T-helper 2 cell treated with Interferon-gamma antibody and Interleukin-4, amounts not matched to agents 5 μg/mL and 100 μg/mL, for 36 hours (primary cell): ENCODE data around the gene NGRN.
"Not testable (repeated sequence)": the region's sequence is repeated elsewhere in the genome, so short reads cannot be mapped to it uniquely, and the experiment has no call there.

Experiments used
- DNase-seq: peaks from one replicate; pipeline ENCODE4 v3.0.0; 2021; ENCODE audit warnings: low spot score
- H3K27ac Mint-ChIP-seq: one replicate; pipeline ENCODE4 v1.8.0; 2021; ENCODE audit warnings: mild to moderate bottlenecking, mixed read lengths
- H3K27me3 Mint-ChIP-seq: one replicate; pipeline ENCODE4 v1.8.0; 2021; ENCODE audit warnings: low read depth, mixed read lengths
- H3K36me3 Mint-ChIP-seq: one replicate; pipeline ENCODE4 v1.8.0; 2021; ENCODE audit warnings: low read depth, mixed read lengths
- H3K4me1 Mint-ChIP-seq: one replicate; pipeline ENCODE4 v1.8.0; 2021; ENCODE audit warnings: low read depth, mixed read lengths
- H3K4me3 Mint-ChIP-seq: one replicate; pipeline ENCODE4 v1.8.0; 2022; ENCODE audit warnings: mild to moderate bottlenecking, moderate library complexity, mixed read lengths
- H3K9me3 Mint-ChIP-seq: one replicate; pipeline ENCODE4 v1.8.0; 2021; ENCODE audit warnings: mixed read lengths

NGRN gene

DNA sequence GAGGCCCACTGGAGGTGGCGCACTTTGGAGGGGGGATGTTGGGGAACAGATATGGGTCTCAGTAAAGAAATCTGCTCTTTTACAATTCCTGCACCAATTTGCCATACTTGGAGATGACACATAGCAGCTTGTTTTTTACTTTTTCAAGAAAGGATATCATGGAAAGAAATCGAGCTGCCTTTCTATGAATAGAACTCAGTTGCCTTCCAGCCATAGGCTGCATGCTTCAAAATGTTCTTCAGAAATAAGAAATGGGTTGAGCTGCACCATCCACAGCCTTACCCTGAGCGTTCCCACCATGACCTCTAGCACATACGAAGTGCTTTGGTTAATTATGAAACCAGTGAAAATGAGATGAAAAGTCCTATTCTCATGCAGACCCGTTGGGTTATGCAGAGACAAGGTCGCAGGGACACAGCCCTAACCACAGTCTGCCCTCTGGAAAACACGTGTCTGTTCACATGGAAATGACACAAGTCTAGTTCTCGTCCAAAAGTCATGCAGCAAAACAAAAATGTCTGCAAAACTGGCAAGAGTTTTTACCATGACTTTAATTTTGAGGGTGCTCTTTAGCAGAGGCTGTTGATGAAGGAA is 36.3 kb downstream of the NGRN start:
- H3K4me1 Mint-ChIP-seq = peaks cover 34% of the 10 kb centered on the region
- H3K36me3 Mint-ChIP-seq = no peaks in the 10 kb centered on the region
- H3K27me3 Mint-ChIP-seq = no peaks in the 10 kb centered on the region

GRCh38 chr15:90305355-90305754 is 39.9 kb downstream of the NGRN start:
- not testable (repeated sequence) for H3K9me3 Mint-ChIP-seq, H3K4me3 Mint-ChIP-seq, DNase-seq, H3K27me3 Mint-ChIP-seq, H3K27ac Mint-ChIP-seq, H3K36me3 Mint-ChIP-seq
- H3K4me1 Mint-ChIP-seq = peaks cover 39% of the 10 kb centered on the region

More for the DNA sequence above, 36.3 kb downstream of the NGRN start:
- Mint-ChIP-seq H3K27ac (no peak overlapping the region), H3K9me3 (no peaks in the 10 kb centered on the region), H3K4me3 (no peak overlapping the region)
- DNase-seq = no peak

DNA sequence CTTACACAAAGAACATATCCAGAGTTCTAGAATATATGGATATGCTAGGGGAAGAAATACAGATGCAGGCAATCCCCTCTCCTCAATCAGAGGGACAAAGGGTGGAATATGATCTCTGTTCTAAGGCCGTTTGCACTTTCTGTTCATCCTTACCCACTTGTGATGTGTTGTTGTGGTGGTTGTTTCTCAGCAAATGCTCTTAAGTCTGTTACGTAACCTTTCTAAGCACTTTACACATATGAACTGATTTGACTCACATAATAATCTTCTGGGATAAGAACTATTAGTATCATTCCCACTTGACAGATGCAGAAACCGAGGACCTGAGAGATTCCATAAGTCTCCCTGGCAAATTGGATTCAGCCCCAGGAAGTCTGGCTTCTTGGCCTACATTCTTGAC is 40.5 kb downstream of the NGRN start:
- Mint-ChIP-seq H3K4me3 (peak overlapping the region; percentile 74), H3K36me3 (no peaks in the 10 kb centered on the region), H3K27me3 (peaks cover 2% of the 10 kb centered on the region)

GRCh38 chr15:90306560-90306959 is 41.1 kb downstream of the NGRN start:
- Mint-ChIP-seq H3K9me3 (no peaks in the 10 kb centered on the region), H3K4me3 (peak overlapping the region; percentile 74), H3K27me3 (peaks cover 3% of the 10 kb centered on the region), H3K4me1 (peaks cover 38% of the 10 kb centered on the region), H3K27ac (peak overlapping the region; percentile 90), H3K36me3 (no peaks in the 10 kb centered on the region)
- DNase-seq = peak; percentile 60

More for the DNA sequence above, 40.5 kb downstream of the NGRN start:
- Mint-ChIP-seq H3K4me1 (peaks cover 41% of the 10 kb centered on the region), H3K9me3 (no peaks in the 10 kb centered on the region), H3K27ac (peak overlapping the region; percentile 90)
- no peak for DNase-seq

- Mint-ChIP-seq H3K4me3 (no peak overlapping the region), H3K4me1 (peaks cover 33% of the 10 kb centered on the region), H3K9me3 (no peaks in the 10 kb centered on the region), H3K27me3 (peaks cover 11% of the 10 kb centered on the region), H3K36me3 (no peaks in the 10 kb centered on the region), H3K27ac (no peak overlapping the region)
- DNase-seq = no peak
Observed at GRCh38 chr15:90307661-90308060, 42.2 kb downstream of the NGRN start.

DNA sequence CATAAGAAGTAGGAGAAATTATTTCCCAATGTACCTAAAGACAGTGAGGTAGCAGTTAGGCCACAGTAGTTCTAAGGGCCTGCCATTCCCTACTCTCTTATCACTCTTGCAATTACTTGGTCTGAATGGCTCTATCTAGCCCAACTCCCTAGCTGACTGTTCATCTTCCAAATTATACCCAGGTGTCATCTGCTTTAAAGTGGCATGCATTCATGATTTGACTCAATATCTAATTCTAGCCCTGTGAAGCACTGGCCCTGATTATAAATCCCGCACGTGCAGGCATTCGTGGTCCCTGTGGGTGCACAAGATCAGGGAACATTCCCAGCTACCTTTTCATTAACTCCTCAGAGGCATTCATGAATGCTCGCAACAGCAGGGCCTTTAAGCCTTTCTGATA is 43.5 kb downstream of the NGRN start:
- no peak overlapping the region for H3K27ac Mint-ChIP-seq

DNA sequence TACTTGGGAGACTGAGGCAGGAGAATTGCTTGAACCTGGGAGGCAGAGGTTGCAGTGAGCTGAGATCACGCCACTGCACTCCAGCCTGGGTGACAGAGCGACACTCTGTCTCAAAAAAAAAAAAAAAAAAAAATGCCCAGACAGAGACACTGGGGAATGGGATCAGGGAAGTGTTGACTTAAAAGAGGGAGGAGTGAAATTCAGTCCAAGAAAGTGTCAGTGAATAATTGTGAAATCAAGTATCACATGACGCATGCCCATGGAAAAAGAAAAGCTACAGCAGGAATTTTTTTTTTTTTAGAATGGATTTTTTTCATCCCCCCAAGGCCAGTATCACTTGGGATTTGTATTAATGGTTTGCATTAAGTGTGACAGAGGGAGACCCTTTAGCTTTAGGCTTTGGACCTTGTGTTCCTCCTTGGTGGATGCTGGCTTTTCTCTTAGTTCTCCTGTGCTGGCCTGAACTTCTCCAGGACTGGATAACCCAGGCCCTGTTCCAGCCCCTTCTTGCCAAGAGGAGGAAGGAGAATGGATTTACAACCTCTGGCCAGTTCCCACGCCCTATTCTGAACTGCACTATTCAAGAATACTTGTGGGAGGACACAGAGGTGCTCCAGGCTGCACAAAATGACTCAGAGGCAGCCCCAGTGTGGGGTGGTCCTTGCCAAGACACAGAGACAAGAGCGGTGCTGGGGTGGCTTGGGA is 50.0 kb downstream of the NGRN start:
- no peak overlapping the region for H3K4me3 Mint-ChIP-seq
- peaks cover 18% of the 10 kb centered on the region for H3K27me3 Mint-ChIP-seq
- H3K27ac Mint-ChIP-seq = no peak overlapping the region
- no peak for DNase-seq
- peaks cover 9% of the 10 kb centered on the region for H3K4me1 Mint-ChIP-seq
- H3K36me3 Mint-ChIP-seq = no peaks in the 10 kb centered on the region
- no peaks in the 10 kb centered on the region for H3K9me3 Mint-ChIP-seq

More for the DNA sequence above, 43.5 kb downstream of the NGRN start:
- no peaks in the 10 kb centered on the region for H3K9me3 Mint-ChIP-seq
- no peak overlapping the region for H3K4me3 Mint-ChIP-seq
- H3K4me1 Mint-ChIP-seq = peaks cover 30% of the 10 kb centered on the region
- H3K36me3 Mint-ChIP-seq = no peaks in the 10 kb centered on the region
- DNase-seq = no peak
- peaks cover 18% of the 10 kb centered on the region for H3K27me3 Mint-ChIP-seq

GRCh38 chr15:90316139-90316538 is 50.7 kb downstream of the NGRN start:
- H3K36me3 Mint-ChIP-seq = no peaks in the 10 kb centered on the region
- no peak overlapping the region for H3K4me3 Mint-ChIP-seq
- H3K4me1 Mint-ChIP-seq = peaks cover 8% of the 10 kb centered on the region
- no peak for DNase-seq
- H3K27ac Mint-ChIP-seq = no peak overlapping the region
- H3K27me3 Mint-ChIP-seq = peaks cover 15% of the 10 kb centered on the region
- no peaks in the 10 kb centered on the region for H3K9me3 Mint-ChIP-seq

DNA sequence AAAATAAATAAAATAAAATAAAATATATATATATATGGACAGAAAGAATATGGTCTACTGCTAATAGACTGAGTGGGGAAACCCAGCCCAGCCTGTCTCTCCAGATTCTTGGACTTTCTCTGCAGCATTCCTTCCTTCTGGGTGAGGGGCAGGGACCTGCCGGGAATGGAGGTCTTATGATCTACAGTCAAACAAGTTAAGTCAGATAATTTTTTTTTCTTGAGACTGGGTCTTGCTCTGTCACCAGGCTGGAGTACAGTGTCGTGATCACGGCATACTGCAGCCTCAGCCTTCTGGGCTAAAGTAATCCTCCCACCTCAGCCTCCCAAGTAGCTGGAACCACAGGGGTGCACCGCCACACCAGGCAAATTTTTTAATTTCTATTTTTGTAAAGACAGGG is 53.1 kb downstream of the NGRN start:
- DNase-seq = no peak
- peaks cover under 1% of the 10 kb centered on the region for H3K27me3 Mint-ChIP-seq
- H3K36me3 Mint-ChIP-seq = no peaks in the 10 kb centered on the region
- peaks cover 8% of the 10 kb centered on the region for H3K4me1 Mint-ChIP-seq
- H3K4me3 Mint-ChIP-seq = no peak overlapping the region
- no peaks in the 10 kb centered on the region for H3K9me3 Mint-ChIP-seq
- no peak overlapping the region for H3K27ac Mint-ChIP-seq

GRCh38 chr15:90320062-90320884 is 54.8 kb downstream of the NGRN start:
- Mint-ChIP-seq H3K36me3 (no peaks in the 10 kb centered on the region), H3K9me3 (no peaks in the 10 kb centered on the region), H3K27me3 (no peaks in the 10 kb centered on the region), H3K4me1 (peaks cover 8% of the 10 kb centered on the region), H3K4me3 (peak overlapping the region; percentile 28), H3K27ac (no peak overlapping the region)
- peak; percentile 65 for DNase-seq

DNA sequence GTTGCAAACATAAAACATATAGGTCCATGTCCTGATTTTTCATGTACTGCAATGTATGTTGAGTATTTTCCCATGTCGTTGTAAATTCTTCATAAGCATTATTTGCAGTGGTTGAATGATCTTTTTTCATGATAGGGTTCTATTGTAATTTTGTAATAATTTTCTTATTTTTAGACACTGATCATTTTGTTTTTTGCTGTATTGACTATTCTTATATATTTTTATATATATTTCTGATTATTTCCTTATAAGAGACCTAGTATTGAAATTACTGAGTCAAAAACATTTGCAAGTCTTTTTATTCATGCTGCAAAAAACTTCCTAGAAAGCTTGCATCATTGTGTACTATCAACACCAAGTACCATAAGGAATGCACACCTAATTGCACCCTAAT is 55.4 kb downstream of the NGRN start:
- H3K4me1 Mint-ChIP-seq = peaks cover 8% of the 10 kb centered on the region
- DNase-seq = no peak
- no peaks in the 10 kb centered on the region for H3K9me3 Mint-ChIP-seq
- H3K4me3 Mint-ChIP-seq = no peak overlapping the region
- no peaks in the 10 kb centered on the region for H3K36me3 Mint-ChIP-seq
- no peak overlapping the region for H3K27ac Mint-ChIP-seq
- no peaks in the 10 kb centered on the region for H3K27me3 Mint-ChIP-seq
